ENCODE results near the gene RANBP10.

RANBP10 gene

DNA sequence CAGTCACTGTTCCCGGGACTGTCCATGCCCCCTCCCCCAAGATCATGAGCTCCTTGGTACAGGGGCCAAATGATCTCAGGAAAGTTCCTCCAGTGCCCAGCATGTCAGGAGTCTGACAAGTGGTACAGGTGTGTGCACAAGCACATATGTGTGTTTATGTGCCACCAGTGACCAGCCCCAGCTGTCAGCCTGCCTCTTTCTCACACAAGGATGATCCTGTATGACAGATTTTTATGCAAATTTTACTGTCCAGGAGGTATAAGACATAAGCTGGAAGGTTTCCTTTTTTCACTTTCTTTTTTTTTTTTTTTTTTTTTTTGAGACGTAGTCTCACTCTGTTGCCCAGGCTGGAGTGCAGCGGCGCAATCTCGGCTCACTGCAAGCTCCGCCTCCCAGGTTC is 55.9 kb downstream of the RANBP10 start:
- TF ChIP-seq, protein P1, sequence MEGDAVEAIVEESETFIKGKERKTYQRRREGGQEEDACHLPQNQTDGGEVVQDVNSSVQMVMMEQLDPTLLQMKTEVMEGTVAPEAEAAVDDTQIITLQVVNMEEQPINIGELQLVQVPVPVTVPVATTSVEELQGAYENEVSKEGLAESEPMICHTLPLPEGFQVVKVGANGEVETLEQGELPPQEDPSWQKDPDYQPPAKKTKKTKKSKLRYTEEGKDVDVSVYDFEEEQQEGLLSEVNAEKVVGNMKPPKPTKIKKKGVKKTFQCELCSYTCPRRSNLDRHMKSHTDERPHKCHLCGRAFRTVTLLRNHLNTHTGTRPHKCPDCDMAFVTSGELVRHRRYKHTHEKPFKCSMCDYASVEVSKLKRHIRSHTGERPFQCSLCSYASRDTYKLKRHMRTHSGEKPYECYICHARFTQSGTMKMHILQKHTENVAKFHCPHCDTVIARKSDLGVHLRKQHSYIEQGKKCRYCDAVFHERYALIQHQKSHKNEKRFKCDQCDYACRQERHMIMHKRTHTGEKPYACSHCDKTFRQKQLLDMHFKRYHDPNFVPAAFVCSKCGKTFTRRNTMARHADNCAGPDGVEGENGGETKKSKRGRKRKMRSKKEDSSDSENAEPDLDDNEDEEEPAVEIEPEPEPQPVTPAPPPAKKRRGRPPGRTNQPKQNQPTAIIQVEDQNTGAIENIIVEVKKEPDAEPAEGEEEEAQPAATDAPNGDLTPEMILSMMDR (IDR thresholded peaks at IDR 0.05), result no peak
- TF ChIP-seq ZFX (IDR thresholded peaks at IDR 0.05; ENCODE audit: borderline replicate concordance), result no peak
- no peak overlapping the region for H3K27ac ChIP-seq

DNA sequence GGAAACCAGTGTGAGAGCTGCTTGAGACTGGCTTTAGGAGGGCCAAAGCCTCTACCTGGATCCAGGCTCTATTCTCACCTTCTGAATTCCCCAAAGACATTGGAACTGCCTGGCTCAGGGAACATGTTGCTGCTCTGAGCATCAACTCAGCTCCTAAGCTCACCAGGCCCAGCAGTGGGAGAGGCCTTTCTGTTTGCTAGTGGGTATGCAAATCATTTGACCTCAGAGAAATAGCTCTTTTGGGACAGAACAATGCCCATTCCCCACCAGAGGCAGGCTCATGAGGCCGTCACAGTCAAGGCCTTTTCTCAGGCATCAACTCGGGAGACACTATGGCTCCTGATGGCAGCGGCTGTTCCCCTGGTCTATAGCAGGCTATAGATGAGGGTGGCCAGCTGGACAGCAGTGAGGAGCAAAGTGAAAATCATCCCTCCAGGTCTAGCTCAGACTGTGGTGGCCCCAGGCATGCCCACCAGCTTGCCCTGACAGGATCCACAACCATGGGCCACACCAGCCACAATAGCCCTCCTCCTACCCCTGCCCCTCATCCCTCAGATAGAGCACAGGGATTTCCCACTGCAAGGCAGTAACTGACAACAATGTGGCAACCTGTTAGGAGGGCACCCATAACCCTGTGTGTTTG is 56.8 kb downstream of the RANBP10 start:
- H3K27ac ChIP-seq, result no peak overlapping the region
- TF ChIP-seq, protein P1 (IDR thresholded peaks at IDR 0.05), result no peak
- no peak for TF ChIP-seq ZFX (IDR thresholded peaks at IDR 0.05; ENCODE audit: borderline replicate concordance)

DNA sequence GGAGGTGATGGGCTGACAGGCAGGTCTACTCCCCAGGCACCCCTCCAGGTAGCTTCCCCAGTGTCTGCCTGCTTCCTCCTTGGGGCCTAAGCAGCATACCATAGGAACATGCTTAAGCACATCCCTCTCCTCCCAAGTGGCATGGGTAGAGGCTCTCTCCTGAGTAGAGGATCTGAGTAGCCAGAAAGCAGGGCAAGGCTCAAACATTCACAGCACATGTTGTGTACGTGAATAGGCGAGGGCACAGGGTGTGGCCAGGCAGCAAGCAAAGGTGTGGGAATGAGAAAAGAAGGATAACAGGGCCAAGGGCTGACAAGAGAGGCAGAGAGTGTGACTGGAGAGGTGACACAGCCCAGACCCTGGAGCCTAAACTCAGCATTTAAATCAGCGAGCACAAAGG is 57.5 kb downstream of the RANBP10 start:
- H3K27ac ChIP-seq, result no peak overlapping the region
- TF ChIP-seq, protein P1 (IDR thresholded peaks at IDR 0.05), result no peak
- TF ChIP-seq ZFX (IDR thresholded peaks at IDR 0.05; ENCODE audit: borderline replicate concordance), result no peak

DNA sequence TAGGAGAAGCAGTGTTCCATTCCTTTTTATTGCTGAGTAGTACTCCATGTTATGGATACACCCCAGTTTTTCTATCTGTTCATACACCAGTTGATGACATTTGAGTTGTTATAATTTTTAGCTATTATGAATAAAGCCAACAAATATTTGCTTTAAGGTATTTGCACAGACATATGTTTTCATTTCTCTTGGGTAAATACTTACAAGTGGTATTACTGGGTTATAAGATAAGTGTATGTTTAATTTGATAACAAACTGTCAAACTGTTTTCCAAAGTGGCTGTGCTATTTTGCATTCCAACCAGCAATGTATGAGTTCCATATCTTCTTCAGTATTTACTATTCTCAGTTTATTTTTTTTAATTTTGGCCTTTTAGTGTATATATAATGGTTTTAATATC is 59.5 kb downstream of the RANBP10 start:
- TF ChIP-seq, protein P1 (IDR thresholded peaks at IDR 0.05), result no peak
- TF ChIP-seq ZFX (IDR thresholded peaks at IDR 0.05; ENCODE audit: borderline replicate concordance), result no peak
- no peak overlapping the region for H3K27ac ChIP-seq

DNA sequence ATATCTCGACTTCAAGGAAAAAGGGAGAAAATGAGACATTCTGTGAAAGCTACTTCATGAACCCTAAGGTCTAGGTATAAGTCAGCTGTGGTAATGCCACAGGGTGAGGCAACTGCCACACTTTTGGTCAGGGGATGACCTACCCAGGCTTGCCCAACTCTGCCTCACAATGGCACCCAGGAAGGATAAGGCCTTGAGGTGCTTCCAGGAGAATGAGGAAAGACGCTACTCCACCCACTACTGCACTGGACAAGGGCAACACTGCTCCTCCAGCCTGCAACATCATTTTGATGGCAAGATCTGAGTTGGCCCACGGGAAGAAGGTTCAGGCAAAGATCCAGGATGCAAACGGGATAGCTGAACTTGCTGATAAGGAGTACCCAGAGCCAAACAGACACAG is 65.2 kb downstream of the RANBP10 start:
- TF ChIP-seq ZFX (IDR thresholded peaks at IDR 0.05; ENCODE audit: borderline replicate concordance), result no peak
- TF ChIP-seq, protein P1 (IDR thresholded peaks at IDR 0.05), result no peak
- no peak overlapping the region for H3K27ac ChIP-seq

DNA sequence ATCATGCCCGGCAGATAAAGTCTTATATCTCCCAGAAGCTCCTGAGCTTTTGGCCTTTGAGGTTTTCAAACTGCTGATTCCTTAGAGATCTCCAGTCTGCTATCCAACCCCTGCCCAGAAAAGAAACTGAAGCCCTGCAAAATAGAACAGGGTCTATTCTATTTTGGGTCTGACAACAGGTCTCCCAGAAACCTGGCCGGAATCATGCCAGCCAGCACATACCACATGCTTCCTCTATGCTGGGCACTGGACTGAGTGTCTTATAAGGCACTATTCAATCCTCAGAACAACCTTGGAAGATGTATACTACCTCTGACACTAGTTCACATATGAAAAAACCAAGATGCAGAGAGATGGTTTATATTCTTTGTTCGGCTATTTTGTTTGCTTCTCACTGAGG is 66.0 kb downstream of the RANBP10 start:
- H3K27ac ChIP-seq, result no peak overlapping the region
- TF ChIP-seq, protein P1 (IDR thresholded peaks at IDR 0.05), result no peak
- TF ChIP-seq ZFX (IDR thresholded peaks at IDR 0.05; ENCODE audit: borderline replicate concordance), result no peak

DNA sequence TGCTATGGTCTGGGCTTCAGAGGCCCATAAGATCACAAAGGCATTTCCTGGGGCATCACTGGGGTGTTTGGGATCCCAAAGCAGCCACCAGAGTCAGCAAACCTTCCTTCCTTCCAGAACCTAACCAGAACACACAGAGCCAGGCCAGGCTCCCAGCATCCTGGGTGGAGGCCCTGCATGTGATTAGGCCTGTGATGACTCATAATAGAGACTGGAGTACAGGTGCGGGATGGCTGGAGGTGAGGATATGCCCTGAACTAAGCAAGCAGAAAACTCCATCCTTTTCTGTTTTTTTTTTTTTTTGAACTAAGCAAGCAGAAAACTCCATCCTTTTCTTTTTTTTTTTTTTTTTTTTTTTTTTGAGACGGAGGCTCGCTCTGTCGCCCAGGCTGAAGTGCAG is 69.5 kb downstream of the RANBP10 start:
- TF ChIP-seq ZFX (IDR thresholded peaks at IDR 0.05; ENCODE audit: borderline replicate concordance), result no peak
- TF ChIP-seq, protein P1 (IDR thresholded peaks at IDR 0.05), result no peak
- H3K27ac ChIP-seq, result no peak overlapping the region

All from 22Rv1 (cell line).